Measurements from ENCODE around the gene CASZ1.

DNA sequence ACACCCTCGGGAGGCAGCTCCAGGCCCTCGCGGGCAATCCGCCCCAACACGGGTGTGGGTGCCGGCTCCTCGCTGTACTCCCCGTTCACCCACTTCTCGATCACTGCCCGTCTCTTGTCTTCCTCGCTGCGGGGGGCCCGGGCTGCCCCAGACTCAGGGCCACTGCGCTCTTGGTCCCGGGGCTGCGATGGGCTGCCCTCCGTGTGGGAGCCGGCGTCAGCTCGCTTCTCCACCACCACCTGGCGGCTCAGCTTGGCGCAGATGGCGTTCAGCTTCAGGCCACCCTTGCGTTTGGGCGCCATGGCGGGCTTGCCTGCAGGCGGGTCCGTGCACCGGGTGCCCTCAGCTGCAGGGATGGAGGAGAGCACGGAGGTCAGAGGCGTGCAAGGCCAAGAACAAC is 131.2 kb downstream of the CASZ1 start:
- TF ChIP-seq, protein P1, sequence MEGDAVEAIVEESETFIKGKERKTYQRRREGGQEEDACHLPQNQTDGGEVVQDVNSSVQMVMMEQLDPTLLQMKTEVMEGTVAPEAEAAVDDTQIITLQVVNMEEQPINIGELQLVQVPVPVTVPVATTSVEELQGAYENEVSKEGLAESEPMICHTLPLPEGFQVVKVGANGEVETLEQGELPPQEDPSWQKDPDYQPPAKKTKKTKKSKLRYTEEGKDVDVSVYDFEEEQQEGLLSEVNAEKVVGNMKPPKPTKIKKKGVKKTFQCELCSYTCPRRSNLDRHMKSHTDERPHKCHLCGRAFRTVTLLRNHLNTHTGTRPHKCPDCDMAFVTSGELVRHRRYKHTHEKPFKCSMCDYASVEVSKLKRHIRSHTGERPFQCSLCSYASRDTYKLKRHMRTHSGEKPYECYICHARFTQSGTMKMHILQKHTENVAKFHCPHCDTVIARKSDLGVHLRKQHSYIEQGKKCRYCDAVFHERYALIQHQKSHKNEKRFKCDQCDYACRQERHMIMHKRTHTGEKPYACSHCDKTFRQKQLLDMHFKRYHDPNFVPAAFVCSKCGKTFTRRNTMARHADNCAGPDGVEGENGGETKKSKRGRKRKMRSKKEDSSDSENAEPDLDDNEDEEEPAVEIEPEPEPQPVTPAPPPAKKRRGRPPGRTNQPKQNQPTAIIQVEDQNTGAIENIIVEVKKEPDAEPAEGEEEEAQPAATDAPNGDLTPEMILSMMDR (IDR thresholded peaks at IDR 0.05 in 8 of 11, conservative IDR thresholded peaks at IDR 0.05 in 3 of 11): no peak
- no peak for TF ChIP-seq POLR2AphosphoS5 (IDR thresholded peaks at IDR 0.05)
- TF ChIP-seq POLR2A (IDR thresholded peaks at IDR 0.05): no peak

All from spleen (tissue), 7 donors.